ENCODE measurements around the gene RAD50. TPM values are rescaled to one million over a fixed set of nuclear protein-coding genes. Genes with fewer than 3 reads are reported as not detected.

The RAD50 gene
- total RNA-seq, 1 experiment from 2014 or later, result 16.5 TPM

- DNase-seq (ENCODE audit: low read depth), result no peak
Measured at GRCh38 chr5:132659598-132660493, 103.1 kb downstream of the RAD50 start.

- no peak for DNase-seq (ENCODE audit: low read depth)
Measured at GRCh38 chr5:132661231-132662003, 104.6 kb downstream of the RAD50 start.

- DNase-seq (ENCODE audit: low read depth), result no peak
Measured at GRCh38 chr5:132662004-132662401, 105.2 kb downstream of the RAD50 start.

- DNase-seq (ENCODE audit: low read depth), result no peak
Measured at GRCh38 chr5:132662925-132663770, 106.4 kb downstream of the RAD50 start.

GRCh38 chr5:132663771-132664695 is 107.3 kb downstream of the RAD50 start:
- DNase-seq (ENCODE audit: low read depth), result no peak

- no peak for DNase-seq (ENCODE audit: low read depth)
Measured at GRCh38 chr5:132664696-132665209, 108.0 kb downstream of the RAD50 start.

- no peak for DNase-seq (ENCODE audit: low read depth)
Measured at GRCh38 chr5:132665574-132666080, 108.8 kb downstream of the RAD50 start.

- no peak for DNase-seq (ENCODE audit: low read depth)
Measured at GRCh38 chr5:132666310-132667123, 109.7 kb downstream of the RAD50 start.

- no peak for DNase-seq (ENCODE audit: low read depth)
Measured at GRCh38 chr5:132667309-132667708, 110.5 kb downstream of the RAD50 start.

GRCh38 chr5:132667761-132668705 is 111.3 kb downstream of the RAD50 start:
- no peak for DNase-seq (ENCODE audit: low read depth)

- DNase-seq (ENCODE audit: low read depth), result no peak
Measured at GRCh38 chr5:132668706-132669454, 112.1 kb downstream of the RAD50 start.

- DNase-seq (ENCODE audit: low read depth), result no peak
Measured at GRCh38 chr5:132669455-132669820, 112.7 kb downstream of the RAD50 start.

GRCh38 chr5:132669966-132670882 is 113.4 kb downstream of the RAD50 start:
- DNase-seq (ENCODE audit: low read depth), result no peak

GRCh38 chr5:132671000-132671399 is 114.2 kb downstream of the RAD50 start:
- DNase-seq (ENCODE audit: low read depth), result no peak

- DNase-seq (ENCODE audit: low read depth), result no peak
Measured at GRCh38 chr5:132673488-132673887, 116.7 kb downstream of the RAD50 start.

GRCh38 chr5:132673939-132674630 is 117.3 kb downstream of the RAD50 start, which contains the start of gene IL4:
IL4 (plus strand) TSS chr5:132673989; CDS start chr5:132674051, 62 bp downstream.
- no peak for DNase-seq (ENCODE audit: low read depth)
